Transverse colon (tissue), 4 donors: Measurements from ENCODE around the gene RCE1. TPM values are rescaled to one million over a fixed set of nuclear protein-coding genes. Genes with fewer than 3 reads are reported as not detected.

Source experiments
- DNase-seq: peaks from one replicate; pipeline ENCODE4 v3.0.0-alpha.2; 2019
- H3K27ac ChIP-seq, 4 donors: fragments of 200-600 bp; sonication (generic); 2 replicates each; pipeline ENCODE4 v1.5.1; 2016 to 2018; ENCODE audit warnings: inconsistent platforms in 4 of 4
- H3K27me3 ChIP-seq: fragments of 200-600 bp; sonication (generic); 2 replicates; pipeline ENCODE4 v1.5.1; 2017; ENCODE audit warnings: inconsistent platforms
- H3K36me3 ChIP-seq, 4 donors: fragments of 200-600 bp; sonication (generic); 2 replicates each; pipeline ENCODE4 v1.5.1; 2017 to 2019; ENCODE audit warnings: inconsistent platforms in 4 of 4
- H3K4me1 ChIP-seq, 4 donors: fragments of 200-600 bp; sonication (generic); 2 replicates each; pipeline ENCODE4 v1.5.1; 2017 to 2020; ENCODE audit warnings: inconsistent platforms in 4 of 4
- H3K4me3 ChIP-seq, 4 donors: fragments of 200-600 bp; sonication (generic); 1 replicate in 1 of 4; 2 replicates in 3 of 4; pipeline versions ENCODE4 v1.5.1 to v1.6.1; 2017 to 2019; ENCODE audit warnings: inconsistent platforms in 4 of 4
- H3K9me3 ChIP-seq, 2 donors: fragments of 200-600 bp; sonication (generic); 2 replicates each; pipeline ENCODE4 v1.5.1; 2017 to 2019; ENCODE audit warnings: inconsistent platforms in 2 of 2
- CTCF ChIP-seq, 5 experiments: fragments of 200-600 bp in 3 of 5; fragments of 450-650 bp in 2 of 5; sonication (generic) in 3 of 5; IDR thresholded peaks; 1 replicate in 2 of 5; 2 replicates in 3 of 5; pipeline ENCODE4 v1.5.1; 2016 to 2017; ENCODE audit warnings: antibody characterized with exemption in 5 of 5, inconsistent platforms in 3 of 5, mild to moderate bottlenecking in 2 of 5, moderate library complexity in 1 of 5
- EP300 ChIP-seq: sonication (generic); formaldehyde crosslinking; IDR thresholded peaks from one replicate; pipeline ENCODE4 v1.6.1; 2017; ENCODE audit warnings: antibody characterized with exemption, low read depth
- POLR2A ChIP-seq: fragments of 450-650 bp; IDR thresholded peaks from one replicate; pipeline ENCODE4 v1.6.1; 2016; ENCODE audit warnings: antibody characterized with exemption, mild to moderate bottlenecking, moderate library complexity
- POLR2AphosphoS5 ChIP-seq, 3 donors: sonication (generic); formaldehyde crosslinking; IDR thresholded peaks; one replicate each; pipeline ENCODE4 v1.6.1; 2016; ENCODE audit warnings: antibody characterized with exemption in 3 of 3
- WGBS, 2 donors: methylation state at CpG; one replicate each; pipeline ENCODE4 v1.1.5; 2018; ENCODE audit warnings: low coverage in 1 of 2; 5-methylcytosine and 5-hydroxymethylcytosine counted together
- in situ Hi-C, 4 donors: fragments of 200-750 bp; cut with MboI; loops; one replicate each; pipeline versions ENCODE4 v1.15.0 to v1.15.1; 2017; ENCODE audit warnings: low sequenced_read_pairs in 3 of 4, low pct_ligation_motif_present in 1 of 4, low pct_unique_long_range_greater_than_20kb in 1 of 4
- intact Hi-C: fragments of 100-400 bp; cut with DNase I; formaldehyde crosslinking; loops from one replicate; pipeline ENCODE4 v1.15.1; 2023; ENCODE audit warnings: low total_unique reads
- total RNA-seq, 4 donors: library from RNA; depleted of rRNA; stranded (reverse); fragments of >200 nt; gene quantifications; one replicate each; pipeline ENCODE4 v1.1.0, GENCODE V29; 2016

RCE1 gene
- total RNA-seq, 4 donors from 2014 or later: 14.5 to 40.3 (median 37.4) TPM

DNA sequence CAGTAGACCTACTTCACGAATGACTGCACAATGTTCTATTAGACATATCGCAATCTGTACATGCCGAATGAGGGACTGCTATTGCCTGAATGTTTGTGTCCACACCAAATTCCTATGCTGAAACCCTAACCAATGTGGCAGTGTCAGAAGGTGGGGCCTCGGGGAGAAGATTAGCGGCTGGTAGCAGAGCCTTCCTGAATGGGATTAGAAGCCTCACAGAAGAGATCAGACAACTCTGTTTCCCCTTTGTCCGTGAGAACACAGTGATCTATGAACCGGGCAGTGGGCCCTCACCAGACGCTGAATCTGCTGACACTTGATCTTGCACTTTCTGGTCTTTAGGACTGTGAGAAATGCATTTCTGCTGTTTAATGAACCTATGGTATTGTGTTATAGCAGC is 46.7 kb downstream of the RCE1 start:
- intact Hi-C loops: loop anchor here (5.0 kb wide), 1 partner anchor 188 kb away; no protein-coding TSS in a partner anchor
- in situ Hi-C loops: no loop called here
- 78 to 88% methylated on average over 6 to 8 of the region's 8 CpGs for whole genome bisulfite sequencing, 2 donors
- H3K27ac ChIP-seq: no peak overlapping the region
- H3K27me3 ChIP-seq: no peaks in the 10 kb centered on the region
- TF ChIP-seq POLR2AphosphoS5 (IDR thresholded peaks at IDR 0.05) (no peak), EP300 (no peak), POLR2A (no peak), CTCF (IDR thresholded peaks at IDR 0.05) (no peak)
- no peaks in the 10 kb centered on the region for H3K4me1 ChIP-seq
- H3K4me3 ChIP-seq: no peak overlapping the region
- DNase-seq: no peak
- H3K9me3 ChIP-seq: no peaks in the 10 kb centered on the region
- no peaks in the 10 kb centered on the region for H3K36me3 ChIP-seq

GRCh38 chr11:66891851-66892660 is 48.8 kb downstream of the RCE1 start:
- in situ Hi-C loops: no loop called here
- Histone ChIP-seq H3K4me3 (no peak overlapping the region), H3K27ac (no peak overlapping the region), H3K36me3 (no peaks in the 10 kb centered on the region), H3K4me1 (no peaks in the 10 kb centered on the region), H3K27me3 (no peaks in the 10 kb centered on the region), H3K9me3 (no peaks in the 10 kb centered on the region)
- 45 to 70% methylated on average over 5 to 14 of the region's 14 CpGs for WGBS, 2 donors
- intact Hi-C loops: no loop called here
- DNase-seq: peak; percentile 59
- TF ChIP-seq POLR2A: no peak
- peak in 2 of 3 donors; percentile 18 to 22 for TF ChIP-seq POLR2AphosphoS5 (IDR thresholded peaks at IDR 0.05)

GRCh38 chr11:66892911-66893310 is 49.7 kb downstream of the RCE1 start:
- no peak overlapping the region for H3K27ac ChIP-seq
- no peak for DNase-seq
- TF ChIP-seq POLR2AphosphoS5 (IDR thresholded peaks at IDR 0.05) (no peak), CTCF (IDR thresholded peaks at IDR 0.05) (no peak), EP300 (no peak), POLR2A (no peak)
- WGBS, 2 donors: 68% methylated on average over 6 of the region's 6 CpGs; no CpG with 5 or more reads in 1 of the 2 donors
- no peak overlapping the region for H3K4me3 ChIP-seq
- no peaks in the 10 kb centered on the region for H3K36me3 ChIP-seq
- H3K27me3 ChIP-seq: no peaks in the 10 kb centered on the region
- intact Hi-C loops (no loop called here), in situ Hi-C loops (no loop called here)
- H3K4me1 ChIP-seq: no peaks in the 10 kb centered on the region
- H3K9me3 ChIP-seq: no peaks in the 10 kb centered on the region

DNA sequence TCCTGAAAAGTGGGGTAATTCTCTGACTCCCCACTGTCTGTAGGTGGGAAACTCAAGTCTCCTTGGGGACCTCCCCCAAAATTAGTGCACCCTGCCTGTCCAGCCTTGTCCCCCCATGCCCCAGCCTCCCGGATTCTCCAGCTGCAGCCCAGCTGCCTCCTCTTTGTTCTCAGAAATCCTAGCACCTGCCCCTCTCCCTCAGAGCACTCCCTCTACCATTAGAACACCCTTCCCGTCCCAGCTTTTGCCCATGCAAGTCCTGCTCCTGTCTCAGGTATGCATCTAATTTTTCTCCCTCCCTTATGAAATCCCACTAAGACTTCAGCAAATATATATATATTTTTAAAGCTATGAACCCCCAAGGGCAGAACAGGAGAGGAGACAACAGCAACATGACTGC is 50.9 kb downstream of the RCE1 start:
- TF ChIP-seq POLR2AphosphoS5 (IDR thresholded peaks at IDR 0.05) (no peak), EP300 (no peak), POLR2A (no peak), CTCF (IDR thresholded peaks at IDR 0.05) (no peak)
- no peaks in the 10 kb centered on the region for H3K9me3 ChIP-seq
- DNase-seq: no peak
- H3K27ac ChIP-seq: no peak overlapping the region
- H3K36me3 ChIP-seq: no peaks in the 10 kb centered on the region
- intact Hi-C loops (no loop called here), in situ Hi-C loops (no loop called here)
- H3K27me3 ChIP-seq: no peaks in the 10 kb centered on the region
- H3K4me1 ChIP-seq: no peaks in the 10 kb centered on the region
- H3K4me3 ChIP-seq: no peak overlapping the region
- 84 to 88% methylated on average over 2 of the region's 2 CpGs for WGBS, 2 donors

Other genes starting within 250 kb of the RCE1 start
- gene RBM14, start 226.8 kb upstream of the RCE1 start, total RNA-seq: 10 to 100 TPM; 13.8 to 70.1 (median 47.0) TPM
- 100 to 1,000 TPM in 1 of 4 donors, 10 to 100 TPM in 3; 66.5 to 193 (median 68.8) TPM for gene RBM4, start 204.7 kb upstream of the RCE1 start, total RNA-seq
- 10 to 100 TPM; 14.2 to 22.1 (median 15.5) TPM for gene RBM4B, start 165.6 kb upstream of the RCE1 start, total RNA-seq
- 1 to 10 TPM in 3 of 4 donors, under 1 TPM in 1; 0.75 to 2.2 (median 1.6) TPM for gene SPTBN2, start 114.2 kb upstream of the RCE1 start, total RNA-seq
- 10 to 100 TPM; 14.3 to 52.3 (median 22.6) TPM for gene LRFN4, start 13.6 kb downstream of the RCE1 start, total RNA-seq
- 100 to 1,000 TPM in 1 of 4 donors, 10 to 100 TPM in 3; 14.9 to 246 (median 38.1) TPM for gene PC, start 114.9 kb downstream of the RCE1 start, total RNA-seq
- gene C11orf86, start 131.9 kb downstream of the RCE1 start, total RNA-seq: 10 to 100 TPM in 3 of 4 donors, not detected in 1; 21.0 to 88.3 (median 56.1) TPM
- not detected for gene SYT12, start 179.7 kb downstream of the RCE1 start, total RNA-seq
- 10 to 100 TPM in 1 of 4 donors, 1 to 10 TPM in 3; 1.2 to 54.6 (median 5.8) TPM for gene RHOD, start 213.4 kb downstream of the RCE1 start, total RNA-seq